ENCODE results near the gene COL23A1. TPM values are rescaled to one million over a fixed set of nuclear protein-coding genes. Genes with fewer than 3 reads are reported as not detected.

COL23A1 gene
- total RNA-seq, 4 donors from 2014 or later, result 0.93 to 4.6 (median 2.4) TPM

DNA sequence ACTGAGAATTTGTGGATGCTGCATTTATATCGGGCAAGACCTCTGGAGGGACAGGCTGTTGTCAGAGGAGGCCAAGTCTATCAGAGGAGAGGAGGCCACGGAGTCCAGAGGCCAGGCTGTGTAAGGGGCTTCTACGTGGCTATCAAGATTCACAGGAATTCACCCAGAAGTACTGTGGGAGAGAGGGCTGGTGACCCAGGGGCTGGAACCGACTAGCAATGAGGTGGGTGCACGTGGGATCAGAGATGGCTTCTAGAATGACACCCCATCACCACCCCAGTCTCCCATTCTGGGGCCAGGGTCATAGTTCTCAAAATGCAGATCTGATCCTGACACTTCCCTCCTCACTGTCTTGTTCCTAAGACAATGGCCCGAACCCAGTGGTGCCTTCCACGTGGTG lies 296.4 kb downstream of the COL23A1 start:
- WGBS, 2 donors (ENCODE audit: low coverage in 1 of 2), result 85 to 92% methylated on average over 6 to 7 of the region's 7 CpGs
- ATAC-seq, result no peak
- H3K27me3 ChIP-seq, result peaks cover 18% of the 10 kb centered on the region
- TF ChIP-seq EP300 (IDR thresholded peaks at IDR 0.05), result no peak
- TF ChIP-seq, protein P1, sequence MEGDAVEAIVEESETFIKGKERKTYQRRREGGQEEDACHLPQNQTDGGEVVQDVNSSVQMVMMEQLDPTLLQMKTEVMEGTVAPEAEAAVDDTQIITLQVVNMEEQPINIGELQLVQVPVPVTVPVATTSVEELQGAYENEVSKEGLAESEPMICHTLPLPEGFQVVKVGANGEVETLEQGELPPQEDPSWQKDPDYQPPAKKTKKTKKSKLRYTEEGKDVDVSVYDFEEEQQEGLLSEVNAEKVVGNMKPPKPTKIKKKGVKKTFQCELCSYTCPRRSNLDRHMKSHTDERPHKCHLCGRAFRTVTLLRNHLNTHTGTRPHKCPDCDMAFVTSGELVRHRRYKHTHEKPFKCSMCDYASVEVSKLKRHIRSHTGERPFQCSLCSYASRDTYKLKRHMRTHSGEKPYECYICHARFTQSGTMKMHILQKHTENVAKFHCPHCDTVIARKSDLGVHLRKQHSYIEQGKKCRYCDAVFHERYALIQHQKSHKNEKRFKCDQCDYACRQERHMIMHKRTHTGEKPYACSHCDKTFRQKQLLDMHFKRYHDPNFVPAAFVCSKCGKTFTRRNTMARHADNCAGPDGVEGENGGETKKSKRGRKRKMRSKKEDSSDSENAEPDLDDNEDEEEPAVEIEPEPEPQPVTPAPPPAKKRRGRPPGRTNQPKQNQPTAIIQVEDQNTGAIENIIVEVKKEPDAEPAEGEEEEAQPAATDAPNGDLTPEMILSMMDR (IDR thresholded peaks at IDR 0.05), result no peak
- TF ChIP-seq POLR2AphosphoS5 (IDR thresholded peaks at IDR 0.05), result no peak
- TF ChIP-seq POLR2A (IDR thresholded peaks at IDR 0.05), result no peak
- H3K27ac ChIP-seq, result no peak overlapping the region
- no peaks in the 10 kb centered on the region for H3K9me3 ChIP-seq
- no peaks in the 10 kb centered on the region for H3K36me3 ChIP-seq
- no peaks in the 10 kb centered on the region for H3K4me1 ChIP-seq
- H3K4me3 ChIP-seq, result no peak overlapping the region

GRCh38 chr5:178293400-178293799 lies 296.8 kb downstream of the COL23A1 start:
- ATAC-seq, result no peak
- 70% methylated on average over 5 of the region's 6 CpGs; no CpG with 5 or more reads in 1 of the 2 donors for WGBS, 2 donors (ENCODE audit: low coverage in 1 of 2)
- TF ChIP-seq POLR2AphosphoS5 (IDR thresholded peaks at IDR 0.05) (no peak), EP300 (IDR thresholded peaks at IDR 0.05) (no peak), POLR2A (IDR thresholded peaks at IDR 0.05) (no peak)
- TF ChIP-seq, protein P1 (IDR thresholded peaks at IDR 0.05), result no peak

GRCh38 chr5:178292826-178293205 lies 297.4 kb downstream of the COL23A1 start:
- ATAC-seq, result no peak
- Histone ChIP-seq H3K27ac (no peak overlapping the region), H3K36me3 (no peaks in the 10 kb centered on the region), H3K4me3 (no peak overlapping the region), H3K27me3 (peaks cover 18% of the 10 kb centered on the region), H3K9me3 (no peaks in the 10 kb centered on the region), H3K4me1 (no peaks in the 10 kb centered on the region)
- WGBS, 2 donors (ENCODE audit: low coverage in 1 of 2), result 91 to 93% methylated on average over 2 of the region's 3 CpGs
- TF ChIP-seq EP300 (IDR thresholded peaks at IDR 0.05) (no peak), POLR2AphosphoS5 (IDR thresholded peaks at IDR 0.05) (no peak), POLR2A (IDR thresholded peaks at IDR 0.05) (no peak)
- TF ChIP-seq, protein P1 (IDR thresholded peaks at IDR 0.05), result no peak

More at GRCh38 chr5:178293400-178293799, 296.8 kb downstream of the COL23A1 start:
- no peaks in the 10 kb centered on the region for H3K36me3 ChIP-seq
- H3K4me1 ChIP-seq, result no peaks in the 10 kb centered on the region
- H3K4me3 ChIP-seq, result no peak overlapping the region
- no peaks in the 10 kb centered on the region for H3K9me3 ChIP-seq
- H3K27me3 ChIP-seq, result peaks cover 18% of the 10 kb centered on the region
- no peak overlapping the region for H3K27ac ChIP-seq

- WGBS, 2 donors (ENCODE audit: low coverage in 1 of 2), result 90 to 96% methylated on average over 9 to 11 of the region's 15 CpGs
- no peak for ATAC-seq
- TF ChIP-seq EP300 (IDR thresholded peaks at IDR 0.05) (no peak), POLR2A (IDR thresholded peaks at IDR 0.05) (no peak), POLR2AphosphoS5 (IDR thresholded peaks at IDR 0.05) (no peak)
- TF ChIP-seq, protein P1 (IDR thresholded peaks at IDR 0.05), result no peak
These were observed 298.0 kb downstream of the COL23A1 start for GRCh38 chr5:178291969-178292825.

GRCh38 chr5:178291161-178291561 lies 299.0 kb downstream of the COL23A1 start:
- no peaks in the 10 kb centered on the region for H3K36me3 ChIP-seq
- WGBS, 2 donors (ENCODE audit: low coverage in 1 of 2), result 46 to 60% methylated on average over 3 of the region's 13 CpGs
- H3K9me3 ChIP-seq, result no peaks in the 10 kb centered on the region
- peaks cover 18% of the 10 kb centered on the region for H3K27me3 ChIP-seq
- TF ChIP-seq POLR2AphosphoS5 (IDR thresholded peaks at IDR 0.05) (no peak), POLR2A (IDR thresholded peaks at IDR 0.05) (no peak), EP300 (IDR thresholded peaks at IDR 0.05) (no peak)
- TF ChIP-seq, protein P1 (IDR thresholded peaks at IDR 0.05), result no peak
- no peaks in the 10 kb centered on the region for H3K4me1 ChIP-seq
- no peak for ATAC-seq
- no peak overlapping the region for H3K4me3 ChIP-seq
- no peak overlapping the region for H3K27ac ChIP-seq

More at GRCh38 chr5:178291969-178292825, 298.0 kb downstream of the COL23A1 start:
- H3K27me3 ChIP-seq, result peaks cover 18% of the 10 kb centered on the region
- H3K4me1 ChIP-seq, result no peaks in the 10 kb centered on the region
- no peaks in the 10 kb centered on the region for H3K9me3 ChIP-seq
- H3K4me3 ChIP-seq, result no peak overlapping the region
- no peaks in the 10 kb centered on the region for H3K36me3 ChIP-seq
- H3K27ac ChIP-seq, result no peak overlapping the region

All from gastroesophageal sphincter (tissue), 4 donors.